CD4-positive, alpha-beta T cell treated with Interleukin-17A for 4 hours (primary cell): Measurements from ENCODE around the gene SCGB1C2.
"Not testable (repeated sequence)": the region's sequence is repeated elsewhere in the genome, so short reads cannot be mapped to it uniquely, and the experiment has no call there.

ENCODE experiments used
- DNase-seq: peaks from one replicate; pipeline ENCODE4 v3.0.0-alpha.2; 2020; ENCODE audit warnings: mixed read lengths

SCGB1C2 gene

DNA sequence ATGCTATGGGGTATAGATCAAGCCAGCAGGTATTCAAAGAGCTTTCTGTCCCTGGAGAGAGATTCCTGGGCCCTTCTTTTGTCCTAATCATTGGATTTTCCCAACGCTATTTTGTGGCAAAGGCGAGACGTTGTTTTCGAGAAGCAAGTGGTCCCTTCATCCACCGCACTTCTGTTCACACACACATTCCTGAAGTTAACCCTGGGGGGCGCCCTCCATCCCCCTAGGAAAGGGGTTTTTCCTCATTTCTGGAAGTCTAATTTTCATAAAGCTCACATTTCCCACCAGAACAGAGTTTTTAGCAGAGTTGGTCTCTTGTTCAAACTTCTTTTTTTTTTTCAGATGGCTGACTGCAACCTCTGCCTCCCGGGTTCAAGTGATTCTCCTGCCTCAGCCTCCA, 11.9 kb downstream of the SCGB1C2 start:
- DNase-seq = no peak

DNA sequence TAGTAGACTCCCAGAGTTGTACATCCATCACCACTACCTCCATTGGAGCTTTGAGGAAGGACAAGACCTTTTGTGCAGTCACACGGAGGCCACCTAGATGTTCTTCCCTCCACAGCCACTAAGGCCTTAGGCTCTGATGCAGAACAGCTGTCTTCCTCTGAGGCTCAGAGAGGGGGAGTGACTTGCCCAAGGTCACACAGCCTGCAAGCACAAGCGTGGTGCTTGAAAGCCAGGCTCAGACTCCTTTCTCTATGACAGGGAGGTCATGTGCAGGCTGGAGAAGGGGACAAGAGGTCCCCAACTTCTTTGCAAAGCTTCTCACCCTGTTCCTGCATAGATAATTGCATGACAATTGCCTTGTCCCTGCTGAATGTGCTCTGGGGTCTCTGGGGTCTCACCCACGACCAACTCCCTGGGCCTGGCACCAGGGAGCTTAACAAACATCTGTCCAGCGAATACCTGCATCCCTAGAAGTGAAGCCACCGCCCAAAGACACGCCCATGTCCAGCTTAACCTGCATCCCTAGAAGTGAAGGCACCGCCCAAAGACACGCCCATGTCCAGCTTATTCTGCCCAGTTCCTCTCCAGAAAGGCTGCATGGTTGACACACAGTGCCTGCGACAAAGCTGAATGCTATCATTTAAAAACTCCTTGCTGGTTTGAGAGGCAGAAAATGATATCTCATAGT, 12.7 kb downstream of the SCGB1C2 start:
- DNase-seq = no peak

GRCh38 chr17:151004-151403, 13.6 kb downstream of the SCGB1C2 start:
- DNase-seq = no peak

DNA sequence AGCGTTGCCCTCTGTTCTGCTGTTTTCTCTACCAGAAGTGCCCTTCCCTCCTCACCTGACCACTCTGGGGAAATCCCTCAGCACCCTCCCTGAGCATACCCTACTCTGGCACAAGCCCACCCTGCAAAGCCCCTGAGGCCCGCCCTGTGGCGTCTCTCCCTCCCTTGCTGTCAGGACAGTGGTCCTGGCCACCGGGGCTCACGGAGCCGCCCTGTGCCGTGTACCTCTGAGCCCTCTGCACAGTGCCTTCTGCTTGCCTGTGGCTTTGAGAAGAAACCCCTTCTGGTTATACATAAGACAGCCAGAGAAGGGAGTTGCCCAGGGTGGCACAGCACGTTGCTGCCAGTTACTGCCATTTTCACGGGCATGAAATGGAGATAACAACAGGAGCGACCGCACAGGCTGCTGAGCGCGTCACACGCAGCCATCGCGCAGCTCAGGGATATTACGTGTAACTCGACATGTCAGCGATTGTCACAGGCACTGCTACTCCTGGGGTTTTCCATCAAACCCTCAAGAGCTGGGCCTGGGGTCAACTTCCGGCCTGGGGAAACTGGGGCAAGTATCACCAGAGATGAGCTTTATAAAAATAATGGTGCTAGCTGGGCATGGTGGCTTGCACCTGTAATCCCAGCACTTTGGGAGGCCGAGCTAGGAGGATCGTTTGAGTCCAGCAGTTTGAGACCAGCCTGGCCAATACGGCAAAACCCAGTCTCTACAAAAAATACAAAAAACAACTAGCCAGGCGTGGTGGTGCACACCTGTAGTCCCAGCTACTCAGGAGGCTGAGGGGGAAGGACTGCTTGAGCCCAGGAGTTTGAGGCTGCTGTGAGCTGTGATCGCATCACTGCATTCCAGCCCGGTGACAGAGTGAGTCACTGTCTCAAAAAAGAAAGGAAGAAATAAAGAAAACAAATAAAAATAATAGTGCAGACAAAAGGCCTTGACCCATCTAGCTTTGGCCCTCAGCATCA, 14.8 kb downstream of the SCGB1C2 start:
- DNase-seq = no peak

DNA sequence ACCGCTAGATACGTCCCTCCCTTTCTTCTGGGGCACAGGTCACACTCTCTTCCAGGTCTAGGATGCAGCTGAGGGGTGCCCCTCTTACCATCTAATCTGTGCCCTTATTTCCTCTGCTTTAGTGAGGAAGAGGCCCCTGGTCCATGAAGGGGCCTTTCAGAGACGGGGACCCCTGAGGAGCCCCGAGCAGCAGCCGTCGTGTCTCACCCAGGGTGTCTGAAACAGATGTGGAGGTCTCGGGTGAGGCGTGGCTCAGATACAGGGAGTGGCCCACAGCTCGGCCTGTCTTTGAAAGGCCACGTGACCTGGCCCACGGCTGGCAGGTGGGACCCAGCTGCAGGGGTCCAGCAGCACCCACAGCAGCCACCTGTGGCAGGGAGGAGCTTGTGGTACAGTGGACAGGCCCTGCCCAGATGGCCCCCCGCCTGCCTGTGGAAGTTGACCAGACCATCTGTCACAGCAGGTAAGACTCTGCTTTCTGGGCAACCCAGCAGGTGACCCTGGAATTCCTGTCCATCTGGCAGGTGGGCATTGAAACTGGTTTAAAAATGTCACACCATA, 15.6 kb downstream of the SCGB1C2 start:
- DNase-seq = no peak

GRCh38 chr17:153851-154250, 16.5 kb downstream of the SCGB1C2 start:
- DNase-seq = no peak

- DNase-seq = no peak
Observed at GRCh38 chr17:155576-155975, 18.2 kb downstream of the SCGB1C2 start.

DNA sequence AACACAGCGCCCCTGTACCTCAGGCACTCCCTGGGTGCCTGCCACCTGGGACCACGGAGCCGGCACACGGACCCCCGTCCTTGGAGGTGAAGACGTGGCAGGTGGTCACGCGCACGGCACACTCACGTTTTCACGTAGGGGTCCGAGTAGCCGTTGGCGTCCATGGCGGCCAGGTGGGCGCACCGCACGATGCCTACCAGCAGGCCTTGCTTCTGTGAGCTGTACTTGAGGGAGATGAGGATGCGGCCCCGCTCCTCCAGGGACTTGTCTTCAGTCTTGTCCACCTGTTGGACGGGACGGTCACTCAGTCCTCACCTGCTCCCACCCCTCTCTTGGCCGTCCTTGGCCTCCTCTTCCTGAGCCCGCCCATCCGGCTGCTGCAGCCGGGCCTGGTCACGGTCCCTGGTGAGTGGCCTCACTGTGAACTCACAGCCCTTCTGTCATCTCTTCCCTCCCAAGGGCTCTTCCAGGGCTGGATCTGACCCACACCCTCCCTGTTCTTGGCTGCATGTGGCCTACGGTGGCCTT, 18.8 kb downstream of the SCGB1C2 start:
- no peak for DNase-seq

- no peak for DNase-seq
Observed at GRCh38 chr17:156946-157345, 19.6 kb downstream of the SCGB1C2 start.

GRCh38 chr17:157901-158300, 20.5 kb downstream of the SCGB1C2 start:
- no peak for DNase-seq

DNA sequence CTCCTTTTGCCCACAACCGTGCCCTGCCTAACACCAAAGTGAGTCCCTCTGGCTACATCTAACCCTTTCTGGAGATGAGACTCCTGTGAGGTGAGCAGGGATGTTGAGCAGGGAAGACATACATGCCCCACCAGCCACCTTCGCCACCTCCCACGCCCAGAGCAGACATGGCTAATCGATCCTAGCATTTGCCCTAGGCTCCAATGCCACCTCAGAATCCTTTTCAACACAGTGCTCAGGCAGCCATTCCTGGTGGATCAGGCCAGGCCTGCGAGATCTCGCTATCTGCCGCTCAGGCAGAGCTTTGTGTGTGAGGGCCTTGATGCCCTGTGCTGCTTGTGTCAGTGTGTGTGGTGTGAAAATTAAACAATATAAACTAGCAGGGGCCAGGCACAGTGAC, 21.0 kb downstream of the SCGB1C2 start:
- DNase-seq = no peak

DNA sequence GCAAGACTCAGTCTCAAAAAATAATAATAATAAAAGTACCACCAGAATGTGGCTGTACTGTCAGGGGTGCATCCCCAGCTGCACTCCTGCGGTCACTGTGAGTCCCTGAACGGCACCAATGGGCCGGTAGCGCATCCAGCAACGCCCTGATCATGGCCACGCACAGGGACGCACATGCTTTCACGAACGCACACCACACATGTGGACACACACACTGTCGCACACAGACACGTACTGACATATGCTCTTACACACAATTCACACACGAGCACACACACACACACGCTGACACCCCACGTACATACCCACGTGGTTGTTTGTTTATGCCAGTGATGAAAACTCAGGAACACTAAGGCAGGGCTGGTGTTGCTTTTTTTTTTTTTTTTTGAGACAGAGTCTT, 22.2 kb downstream of the SCGB1C2 start:
- no peak for DNase-seq

DNA sequence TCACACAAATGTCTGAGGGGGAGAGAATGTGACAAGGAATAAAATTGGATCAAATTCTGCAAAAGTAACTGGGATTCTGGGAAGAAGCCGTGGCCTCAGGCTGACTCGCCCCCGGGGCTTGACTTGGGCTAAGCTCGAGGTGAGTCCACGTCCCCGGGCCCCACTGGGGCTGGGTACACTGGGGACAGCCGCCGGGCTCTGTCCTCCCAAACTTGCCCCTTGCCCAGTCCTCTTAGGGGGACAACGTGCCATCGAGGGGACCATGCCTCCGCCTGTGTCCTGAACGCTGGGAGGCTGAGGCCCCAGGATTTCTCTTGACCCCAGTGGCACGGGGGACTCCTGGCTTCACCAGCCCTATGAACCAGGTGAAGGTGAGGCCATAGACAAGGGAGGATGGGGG, 23.0 kb downstream of the SCGB1C2 start:
- DNase-seq = no peak

DNA sequence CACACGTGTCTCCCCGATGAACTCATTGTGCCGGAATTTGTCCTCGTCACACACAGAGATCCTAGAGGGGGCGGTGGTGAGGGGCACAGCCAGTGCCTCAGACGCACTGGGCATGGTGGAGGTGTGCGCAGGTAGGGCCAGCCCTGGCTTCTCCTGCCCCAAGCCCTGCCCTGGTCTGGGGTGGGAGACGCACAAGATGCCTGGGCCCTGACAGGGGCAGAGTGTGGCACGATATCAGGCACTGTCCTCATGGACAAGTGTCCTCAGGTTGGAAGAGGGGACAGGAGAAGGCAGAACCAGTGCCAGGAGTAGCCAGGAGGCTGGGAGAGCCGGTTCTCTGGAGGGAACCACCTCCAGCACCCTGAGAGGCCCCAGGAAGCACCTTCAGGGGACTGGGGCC, 24.1 kb downstream of the SCGB1C2 start:
- DNase-seq = no peak

GRCh38 chr17:162689-163088, 25.3 kb downstream of the SCGB1C2 start:
- no peak for DNase-seq

DNA sequence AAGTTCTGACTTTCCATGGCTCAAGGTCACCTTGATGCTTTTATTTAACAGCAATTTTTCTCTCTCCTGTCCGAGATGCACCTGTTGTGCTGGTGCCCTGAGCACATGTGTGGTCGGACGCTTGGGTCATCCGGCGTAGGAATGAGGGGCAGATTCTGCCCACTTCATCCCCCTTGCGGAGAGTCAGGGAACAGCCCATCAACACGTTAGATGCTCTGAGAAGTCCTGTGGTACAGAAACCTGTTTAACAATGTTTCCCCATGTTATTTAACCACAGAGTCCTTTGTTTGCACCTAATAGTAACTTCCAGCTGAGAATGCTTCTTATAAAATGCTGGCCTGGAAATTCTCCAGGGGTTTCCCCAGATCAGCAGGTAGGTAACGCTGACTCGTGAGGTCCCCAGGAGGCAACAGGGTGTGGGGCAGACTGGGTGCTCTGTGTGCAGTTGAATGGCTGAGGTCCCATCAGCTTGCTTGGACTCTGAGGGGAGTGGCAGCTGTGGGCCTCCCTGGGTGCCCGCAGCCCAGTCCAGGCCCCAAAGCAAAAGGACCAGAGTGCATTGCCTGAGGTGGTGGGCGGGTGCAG, 26.2 kb downstream of the SCGB1C2 start:
- DNase-seq = no peak

DNA sequence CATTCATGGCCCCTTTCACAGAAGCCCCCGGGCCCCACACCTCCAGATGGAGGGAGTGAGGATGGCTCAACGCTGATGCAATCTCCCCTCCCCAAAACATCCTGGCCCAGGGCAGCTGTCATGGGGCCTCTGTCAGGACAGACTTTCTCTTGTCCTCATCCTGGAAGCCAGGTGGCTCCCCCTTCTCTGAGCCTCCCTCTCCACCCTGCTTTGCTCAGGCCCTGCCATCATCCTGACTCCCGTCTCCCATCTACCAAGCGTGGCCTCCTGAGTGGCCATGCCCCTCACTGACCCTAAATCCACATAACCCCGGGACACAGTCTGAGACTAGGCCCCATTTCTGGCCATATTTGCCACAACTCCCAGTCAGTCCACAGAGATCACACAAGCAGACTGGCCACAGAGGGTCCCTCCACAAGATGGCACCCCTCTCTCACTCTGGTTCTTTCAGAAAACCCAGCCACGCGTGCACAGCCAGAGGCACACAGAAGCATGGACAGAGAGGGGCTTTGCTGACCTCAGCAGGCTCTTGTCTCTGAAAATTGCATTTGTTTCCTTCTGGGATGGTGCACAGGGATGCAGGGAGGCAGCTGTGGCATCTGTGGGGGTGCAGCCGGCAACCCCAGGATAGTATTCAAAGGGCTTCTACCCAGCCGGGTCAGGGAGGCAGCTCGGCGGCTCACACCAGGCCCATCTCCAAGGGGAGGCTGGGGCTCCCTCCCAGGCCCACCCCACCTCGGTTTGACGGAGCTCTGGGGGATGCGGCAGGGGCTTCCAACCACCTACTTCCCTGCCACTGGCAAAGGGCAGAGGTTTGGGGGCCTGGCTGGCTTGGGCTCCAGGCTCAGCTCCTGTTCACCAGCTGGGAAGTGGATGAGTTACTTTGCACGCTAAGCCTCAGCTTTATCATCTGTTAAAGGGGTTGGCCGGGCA, 27.2 kb downstream of the SCGB1C2 start:
- DNase-seq = peak; percentile 52

GRCh38 chr17:165939-166338, 28.6 kb downstream of the SCGB1C2 start:
- no peak for DNase-seq

DNA sequence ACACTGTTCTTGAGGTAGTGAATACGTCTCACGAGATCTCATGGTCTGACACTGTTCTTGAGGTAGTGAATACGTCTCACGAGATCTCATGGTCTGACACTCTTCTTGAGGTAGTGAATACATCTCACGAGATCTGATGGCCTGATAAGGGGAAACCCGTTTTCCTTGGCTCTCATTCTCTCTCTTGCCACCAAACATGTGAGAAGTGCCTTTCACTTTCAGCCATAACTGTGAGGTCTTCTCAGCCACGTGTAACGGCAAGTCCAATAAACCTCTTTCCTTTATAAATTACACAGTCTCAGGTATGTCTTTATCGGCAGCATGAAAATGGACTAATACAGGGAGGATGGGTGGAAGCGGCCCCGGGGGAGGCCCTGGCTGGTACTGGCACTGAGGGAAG, 31.2 kb downstream of the SCGB1C2 start:
- DNase-seq = not testable (repeated sequence)

- no peak for DNase-seq
Observed at GRCh38 chr17:170130-170670, 32.8 kb downstream of the SCGB1C2 start.

DNA sequence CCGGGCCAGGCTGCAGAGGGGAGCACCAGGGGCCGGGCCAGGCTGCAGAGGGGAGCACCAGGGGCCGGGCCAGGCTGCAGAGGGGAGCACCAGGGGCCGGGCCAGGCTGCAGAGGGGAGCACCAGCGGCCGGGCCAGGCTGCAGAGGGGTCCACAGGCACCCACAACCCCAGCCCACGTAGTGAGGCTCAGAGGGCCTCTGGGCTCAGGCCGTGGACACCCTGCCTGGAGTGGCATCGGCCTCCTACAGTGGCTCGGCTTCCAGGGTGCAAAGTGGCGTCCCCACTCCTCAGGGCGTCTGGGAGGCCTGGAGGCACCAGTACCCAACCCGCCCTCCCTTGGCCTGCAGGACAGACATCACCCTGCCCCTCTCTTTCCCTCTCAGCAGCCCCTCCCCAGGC, 34.5 kb downstream of the SCGB1C2 start:
- no peak for DNase-seq

DNA sequence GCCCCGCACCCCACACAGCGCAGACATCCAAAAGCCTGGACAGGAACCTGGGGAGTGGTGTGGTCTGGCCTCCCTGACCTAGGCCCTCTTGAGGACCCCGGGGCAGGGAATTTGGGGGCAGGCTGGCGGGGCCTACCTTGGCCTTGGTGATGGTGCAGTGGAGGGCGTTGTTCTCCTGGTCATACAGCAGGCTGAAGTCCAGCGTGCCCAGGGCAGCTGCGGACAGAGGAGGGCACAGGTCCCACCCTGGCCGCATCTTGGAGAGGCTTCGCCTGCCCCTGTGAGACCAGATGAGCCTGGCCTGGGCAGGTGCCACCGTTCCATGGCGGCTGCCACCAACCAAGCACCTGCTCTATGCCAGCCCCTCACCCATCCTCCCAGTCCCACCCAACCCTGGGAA, 35.0 kb downstream of the SCGB1C2 start:
- no peak for DNase-seq
